SK-N-SH (cell line): ENCODE results near the gene CDH12. TPM values are rescaled to one million over a fixed set of nuclear protein-coding genes. Genes with fewer than 3 reads are reported as not detected.
"Not testable (repeated sequence)": the region's sequence is repeated elsewhere in the genome, so short reads cannot be mapped to it uniquely, and the experiment has no call there.

Experiments
- CTCF ChIA-PET: fragments of 300-600, 350-600 bp; formaldehyde crosslinking; extraction: SDS; loops from one replicate; lab custom pipeline; 2021; lab: Yijun Ruan, JAX
- POLR2A ChIA-PET: fragments of 350-600 bp; sonication (Branson Sonifier 250); formaldehyde crosslinking; extraction: SDS; loops from one replicate; lab custom pipeline; 2020; ENCODE audit warnings: antibody characterized with exemption, inconsistent platforms; lab: Yijun Ruan, JAX
- DNase-seq: peaks from one replicate; pipeline ENCODE4 v3.0.0; 2012
- H2AFZ ChIP-seq: fragments of 200-600 bp; sonication (generic); 2 replicates; pipeline ENCODE4 v1.8.1; 2016; ENCODE audit warnings: antibody characterized with exemption, mild to moderate bottlenecking, low read depth
- H3F3A ChIP-seq: fragments of 200-600 bp; sonication (generic); replicated peaks from 2 replicates; pipeline ENCODE3; 2016; ENCODE audit warnings: antibody characterized with exemption, mild to moderate bottlenecking; ENCODE audit not compliant: insufficient read depth
- H3K27ac ChIP-seq, 2 experiments: fragments of 200-500 bp in 1 of 2; fragments of 200-600 bp in 1 of 2; sonication (Bioruptor generic) in 1 of 2; sonication (generic), shearing (Covaris generic) in 1 of 2; 2 replicates each; pipeline versions ENCODE4 v1.5.1 to v1.6.1; 2014 to 2016; ENCODE audit warnings: low read depth in 2 of 2, inconsistent platforms in 1 of 2, low read length in 1 of 2, mild to moderate bottlenecking in 1 of 2, mixed read lengths in 1 of 2
- H3K27me3 ChIP-seq: fragments of 200-600 bp; sonication (generic), shearing (Covaris generic); 2 replicates; pipeline ENCODE4 v1.6.1; 2016; ENCODE audit warnings: mixed run types; ENCODE audit not compliant: insufficient read depth
- H3K36me3 ChIP-seq, 2 experiments: fragments of 200-500 bp in 1 of 2; fragments of 200-600 bp in 1 of 2; sonication (Bioruptor generic) in 1 of 2; sonication (generic) in 1 of 2; replicated peaks in 1 of 2; 2 replicates each; pipeline versions ENCODE3 to v1.5.1; 2014 to 2016; ENCODE audit warnings: low read length in 1 of 2, mild to moderate bottlenecking in 1 of 2; ENCODE audit not compliant: insufficient read depth in 2 of 2, control insufficient read depth in 1 of 2
- H3K4me1 ChIP-seq, 2 experiments: fragments of 200-500 bp in 1 of 2; fragments of 200-600 bp in 1 of 2; sonication (Bioruptor generic) in 1 of 2; sonication (generic), shearing (Covaris generic) in 1 of 2; 2 replicates each; pipeline versions ENCODE4 v1.5.1 to v1.6.1; 2014 to 2016; ENCODE audit warnings: low read depth in 1 of 2, low read length in 1 of 2, mixed run types in 1 of 2; ENCODE audit not compliant: insufficient read depth in 2 of 2, control insufficient read depth in 1 of 2
- H3K4me2 ChIP-seq: fragments of 200-600 bp; sonication (generic), shearing (Covaris generic); 2 replicates; pipeline ENCODE4 v1.6.1; 2017; ENCODE audit warnings: mixed run types
- H3K4me3 ChIP-seq, 2 experiments: fragments of 200-500 bp in 1 of 2; fragments of 200-600 bp in 1 of 2; sonication (Bioruptor generic) in 1 of 2; sonication (generic), shearing (Covaris generic) in 1 of 2; 2 replicates each; pipeline versions ENCODE4 v1.5.1 to v1.8.1; 2014 to 2016; ENCODE audit warnings: low read depth in 2 of 2, inconsistent platforms in 1 of 2, low read length in 1 of 2, mild to moderate bottlenecking in 1 of 2, mixed read lengths in 1 of 2, moderate library complexity in 1 of 2
- H3K79me2 ChIP-seq: fragments of 200-600 bp; sonication (generic); 2 replicates; pipeline ENCODE4 v1.8.1; 2017; ENCODE audit warnings: mild to moderate bottlenecking; ENCODE audit not compliant: insufficient read depth
- H3K9ac ChIP-seq: fragments of 200-600 bp; sonication (generic); 2 replicates; pipeline ENCODE4 v1.6.1; 2017; ENCODE audit warnings: mixed run types
- H3K9me2 ChIP-seq: fragments of 200-600 bp; sonication (generic); 2 replicates; pipeline ENCODE4 v1.6.1; 2017; ENCODE audit warnings: mixed run types
- H3K9me3 ChIP-seq: fragments of 200-600 bp; sonication (generic); 2 replicates; pipeline ENCODE4 v1.6.1; 2017; ENCODE audit warnings: mixed run types, mild to moderate bottlenecking, moderate library complexity
- H4K20me1 ChIP-seq: fragments of 200-600 bp; sonication (generic); 2 replicates; pipeline ENCODE4 v1.6.1; 2017; ENCODE audit warnings: mild to moderate bottlenecking, mixed run types; ENCODE audit not compliant: insufficient read depth
- CHD2 ChIP-seq: fragments of 150-350 bp; IDR thresholded peaks from 2 replicates; pipeline ENCODE4 v1.6.1; 2018; ENCODE audit warnings: low read length; ENCODE audit not compliant: partially characterized antibody
- EP300 ChIP-seq, 2 experiments: IDR thresholded peaks; 2 replicates each; pipeline versions ENCODE4 v1.4.0 to v1.6.1; 2012; ENCODE audit warnings: borderline replicate concordance in 1 of 2, low read depth in 1 of 2, low read length in 1 of 2
- EZH2phosphoT487 ChIP-seq: fragments of 200-600 bp; sonication (generic); IDR thresholded peaks from 2 replicates; pipeline ENCODE4 v1.6.1; 2017; ENCODE audit warnings: low read depth, mixed run types, mild to moderate bottlenecking, antibody characterized with exemption, moderate library complexity, borderline replicate concordance
- MEF2A ChIP-seq: IDR thresholded peaks from 2 replicates; pipeline ENCODE4 v1.4.0; 2012; ENCODE audit warnings: low read depth, borderline replicate concordance
- PBX3 ChIP-seq: IDR thresholded peaks from 2 replicates; pipeline ENCODE4; 2012
- RAD21 ChIP-seq: IDR thresholded peaks from 2 replicates; pipeline ENCODE4 v1.6.1; 2012; ENCODE audit warnings: mild to moderate bottlenecking, low read length
- REST ChIP-seq: IDR thresholded peaks from 2 replicates; pipeline ENCODE4 v1.6.1; 2012; ENCODE audit warnings: mild to moderate bottlenecking, low read depth, low read length, moderate library complexity
- RFX5 ChIP-seq: IDR thresholded peaks from 2 replicates; pipeline ENCODE4 v1.6.1; 2012; ENCODE audit warnings: mild to moderate bottlenecking, improper control_type of control experiment, low read length
- ZBTB33 ChIP-seq: IDR thresholded peaks from 2 replicates; pipeline ENCODE4 v1.4.0; 2012; ENCODE audit warnings: low read depth, borderline replicate concordance
- WGBS: methylation state at CpG from one replicate; pipeline ENCODE4 v1.1.6; 2017; ENCODE audit warnings: low lambda C conversion rate; 5-methylcytosine and 5-hydroxymethylcytosine counted together
- polyA plus RNA-seq, 3 experiments: library from polyadenylated mRNA; depleted of rRNA; stranded (reverse); fragments of >200 nt; gene quantifications; 2 replicates each; pipeline ENCODE4 v1.2.3, GENCODE V29; 2012

The CDH12 gene
- polyA plus RNA-seq, 1 of the 3 experiments (the other 2 are of a cell fraction) = not detected

- CTCF ChIA-PET = no interaction called here
- POLR2A ChIA-PET = no interaction called here
Measured at GRCh38 chr5:22611327-22611726, 241.8 kb downstream of the CDH12 start.

GRCh38 chr5:22607498-22607897 is 245.6 kb downstream of the CDH12 start:
- H3K9ac ChIP-seq, H3F3A ChIP-seq, H2AFZ ChIP-seq, H3K4me2 ChIP-seq, H3K9me2 ChIP-seq, CTCF ChIA-PET, H3K79me2 ChIP-seq, H3K4me3 ChIP-seq, H3K27me3 ChIP-seq, H3K4me1 ChIP-seq, DNase-seq, H4K20me1 ChIP-seq, H3K36me3 ChIP-seq, H3K9me3 ChIP-seq, POLR2A ChIA-PET, H3K27ac ChIP-seq: not testable (repeated sequence)
- WGBS = 0% methylated on average over 5 of the region's 5 CpGs

More at GRCh38 chr5:22611327-22611726, 241.8 kb downstream of the CDH12 start:
- H3K9me2 ChIP-seq = no peaks in the 10 kb centered on the region
- DNase-seq = no peak
- no peak for TF ChIP-seq REST
- no peak for TF ChIP-seq MEF2A
- H3K4me3 ChIP-seq = no peak overlapping the region
- H3K27ac ChIP-seq = no peak overlapping the region
- no peaks in the 10 kb centered on the region for H3K9me3 ChIP-seq
- H3K9ac ChIP-seq = no peak overlapping the region
- no peak overlapping the region for H3K4me2 ChIP-seq
- no peaks in the 10 kb centered on the region for H3K79me2 ChIP-seq
- no peak overlapping the region for H2AFZ ChIP-seq
- H3K36me3 ChIP-seq = no peaks in the 10 kb centered on the region
- H4K20me1 ChIP-seq = no peaks in the 10 kb centered on the region
- no peaks in the 10 kb centered on the region for H3K4me1 ChIP-seq
- no peaks in the 10 kb centered on the region for H3F3A ChIP-seq
- no peaks in the 10 kb centered on the region for H3K27me3 ChIP-seq

- H3K9me3 ChIP-seq = no peaks in the 10 kb centered on the region
- ChIA-PET CTCF (no interaction called here), POLR2A (no interaction called here)
- H3K4me3 ChIP-seq = no peak overlapping the region
- no peaks in the 10 kb centered on the region for H3K4me1 ChIP-seq
- H3K27me3 ChIP-seq = no peaks in the 10 kb centered on the region
- no peak overlapping the region for H3K27ac ChIP-seq
- no peak overlapping the region for H3K4me2 ChIP-seq
- no peaks in the 10 kb centered on the region for H3K9me2 ChIP-seq
- 0% methylated on average over 3 of the region's 3 CpGs for WGBS
- DNase-seq = no peak
- H3K36me3 ChIP-seq = no peaks in the 10 kb centered on the region
- no peaks in the 10 kb centered on the region for H4K20me1 ChIP-seq
- no peak overlapping the region for H3K9ac ChIP-seq
- no peaks in the 10 kb centered on the region for H3K79me2 ChIP-seq
- no peaks in the 10 kb centered on the region for H3F3A ChIP-seq
- H2AFZ ChIP-seq = no peak overlapping the region
- TF ChIP-seq ZBTB33 (no peak), PBX3 (no peak), RFX5 (no peak), REST (no peak), EP300 (IDR thresholded peaks at IDR 0.05; ENCODE audit: borderline replicate concordance in 1 of 2, low read depth in 1 of 2, low read length in 1 of 2) (no peak), CHD2 (no peak), RAD21 (no peak), EZH2phosphoT487 (no peak)
Measured at GRCh38 chr5:22605473-22605872, 247.7 kb downstream of the CDH12 start.
